Activated T-helper 17 cell treated with anti-CD3 and anti-CD28 coated beads, Interleukin-2, amount 50 U/mL, for 72 hours (primary cell): ENCODE data around the gene RCBTB2. TPM values are rescaled to one million over a fixed set of nuclear protein-coding genes. Genes with fewer than 3 reads are reported as not detected.
A peak's percentile ranks its signal among the peaks of the same experiment; 100 is the strongest.

Source experiments
- ATAC-seq: fragments of 150-1000 bp; cut with Tn5 transposase; replicated peaks from 2 replicates; pipeline ENCODE4 v1.10.0; 2021; ENCODE audit warnings: mild to moderate bottlenecking, moderate library complexity
- H3K27ac Mint-ChIP-seq: one replicate; pipeline ENCODE4 v1.8.0; 2022; ENCODE audit warnings: mixed read lengths
- H3K27me3 Mint-ChIP-seq: one replicate; pipeline ENCODE4 v1.8.0; 2022; ENCODE audit warnings: mixed read lengths
- H3K36me3 Mint-ChIP-seq: one replicate; pipeline ENCODE4 v1.8.0; 2022; ENCODE audit warnings: low read depth, mild to moderate bottlenecking, mixed read lengths
- H3K4me1 Mint-ChIP-seq: one replicate; pipeline ENCODE4 v1.8.0; 2022; ENCODE audit warnings: mixed read lengths
- H3K4me3 Mint-ChIP-seq: one replicate; pipeline ENCODE4 v1.8.0; 2022; ENCODE audit warnings: mild to moderate bottlenecking, mixed read lengths
- H3K9me3 Mint-ChIP-seq: one replicate; pipeline ENCODE4 v1.8.0; 2022; ENCODE audit warnings: mixed read lengths
- total RNA-seq, 2 donors: library from RNA; stranded (reverse); gene quantifications; one replicate each; pipeline ENCODE4 v1.2.3, GENCODE V29; 2022

Gene RCBTB2
- total RNA-seq, 2 donors from 2014 or later: 6.1 to 7.7 TPM

GRCh38 chr13:48446464-48446863, 86.4 kb downstream of the RCBTB2 start:
- Mint-ChIP-seq H3K27me3 (no peaks in the 10 kb centered on the region), H3K36me3 (peaks cover 5% of the 10 kb centered on the region), H3K4me1 (peaks cover 4% of the 10 kb centered on the region), H3K4me3 (no peak overlapping the region), H3K9me3 (peaks cover 9% of the 10 kb centered on the region), H3K27ac (no peak overlapping the region)
- ATAC-seq: peak; percentile 50

- peak; percentile 56 for ATAC-seq
- no peaks in the 10 kb centered on the region for H3K9me3 Mint-ChIP-seq
- no peak overlapping the region for H3K27ac Mint-ChIP-seq
- peak overlapping the region; percentile 12 for H3K4me3 Mint-ChIP-seq
- H3K27me3 Mint-ChIP-seq: no peaks in the 10 kb centered on the region
- H3K4me1 Mint-ChIP-seq: peaks cover 4% of the 10 kb centered on the region
- H3K36me3 Mint-ChIP-seq: no peaks in the 10 kb centered on the region
These were observed 89.3 kb downstream of the RCBTB2 start for GRCh38 chr13:48443442-48444208.

Other genes with a start within 250 kb of the RCBTB2 start
- 10 to 100 TPM; 28.9 to 37.3 TPM for gene RB1, start 229.3 kb downstream of the RCBTB2 start, total RNA-seq
- gene LPAR6, start 120.0 kb downstream of the RCBTB2 start, total RNA-seq: 10 to 100 TPM; 13.9 to 35.1 TPM
- 1 to 10 TPM; 1.8 to 8.2 TPM for gene CYSLTR2, start 120.8 kb upstream of the RCBTB2 start, total RNA-seq